Breast epithelium (tissue), 4 donors: ENCODE measurements around the gene SYVN1. TPM values are rescaled to one million over a fixed set of nuclear protein-coding genes. Genes with fewer than 3 reads are reported as not detected.

Source experiments
- DNase-seq, 2 donors: peaks; one replicate each; pipeline ENCODE4 v3.0.0-alpha.2; 2019; ENCODE audit warnings: low spot score in 2 of 2
- H3K27ac ChIP-seq, 2 donors: fragments of 200-600 bp; sonication (generic) in 1 of 2; one replicate each; pipeline ENCODE4 v1.5.1; 2016 to 2019; ENCODE audit warnings: mild to moderate bottlenecking in 1 of 2
- H3K27me3 ChIP-seq, 2 donors: fragments of 200-600 bp; sonication (generic) in 1 of 2; one replicate each; pipeline versions ENCODE4 v1.5.1 to v1.6.0; 2017 to 2019; ENCODE audit warnings: control low read depth in 1 of 2, mild to moderate bottlenecking in 1 of 2
- H3K36me3 ChIP-seq: fragments of 200-600 bp; one replicate; pipeline ENCODE4 v1.5.1; 2019
- H3K4me1 ChIP-seq, 2 donors: fragments of 200-600 bp; sonication (generic); one replicate each; pipeline ENCODE4 v1.5.1; 2016 to 2019; ENCODE audit warnings: control low read depth in 1 of 2
- H3K4me3 ChIP-seq, 3 donors: fragments of 200-600 bp; sonication (generic); 1 replicate in 2 of 3; 2 replicates in 1 of 3; pipeline ENCODE4 v1.5.1; 2016 to 2019; ENCODE audit warnings: mild to moderate bottlenecking in 3 of 3, moderate library complexity in 2 of 3
- H3K9me3 ChIP-seq, 2 donors: fragments of 200-600 bp; sonication (generic) in 1 of 2; one replicate each; pipeline ENCODE4 v1.5.1; 2016 to 2019; ENCODE audit warnings: control low read depth in 1 of 2
- CTCF ChIP-seq, 3 donors: fragments of 450-650 bp; IDR thresholded peaks; one replicate each; pipeline ENCODE4 v1.5.1; 2016 to 2017; ENCODE audit warnings: antibody characterized with exemption in 3 of 3, mild to moderate bottlenecking in 3 of 3, moderate library complexity in 3 of 3
- POLR2A ChIP-seq: fragments of 450-650 bp; IDR thresholded peaks from one replicate; pipeline ENCODE4 v1.6.1; 2016; ENCODE audit warnings: antibody characterized with exemption, mild to moderate bottlenecking, moderate library complexity
- POLR2AphosphoS5 ChIP-seq, 3 donors: sonication (generic); formaldehyde crosslinking; IDR thresholded peaks; one replicate each; pipeline ENCODE4 v1.6.1; 2017; ENCODE audit warnings: antibody characterized with exemption in 3 of 3
- intact Hi-C: fragments of 100-400 bp; cut with DNase I; formaldehyde crosslinking; loops from one replicate; pipeline ENCODE4 v1.15.1; 2023; ENCODE audit warnings: low total_unique reads
- total RNA-seq, 3 donors: library from RNA; depleted of rRNA; stranded (reverse); fragments of >200 nt; gene quantifications; one replicate each; pipeline ENCODE4 v1.1.0, GENCODE V29; 2016

SYVN1 gene
- total RNA-seq, 3 donors from 2014 or later, result 25.8 to 31.7 (median 27.2) TPM

GRCh38 chr11:65085446-65085845 lies 48.9 kb downstream of the SYVN1 start:
- Histone ChIP-seq H3K27me3 (no peaks in the 10 kb centered on the region), H3K9me3 (no peaks in the 10 kb centered on the region), H3K27ac (no peak overlapping the region), H3K36me3 (peaks cover 7% of the 10 kb centered on the region), H3K4me3 (no peak overlapping the region), H3K4me1 (no peaks in the 10 kb centered on the region)
- intact Hi-C loops, result no loop called here
- DNase-seq, result no peak
- no peak for TF ChIP-seq POLR2A
- TF ChIP-seq POLR2AphosphoS5 (IDR thresholded peaks at IDR 0.05), result no peak
- no peak for TF ChIP-seq CTCF (IDR thresholded peaks at IDR 0.05)

DNA sequence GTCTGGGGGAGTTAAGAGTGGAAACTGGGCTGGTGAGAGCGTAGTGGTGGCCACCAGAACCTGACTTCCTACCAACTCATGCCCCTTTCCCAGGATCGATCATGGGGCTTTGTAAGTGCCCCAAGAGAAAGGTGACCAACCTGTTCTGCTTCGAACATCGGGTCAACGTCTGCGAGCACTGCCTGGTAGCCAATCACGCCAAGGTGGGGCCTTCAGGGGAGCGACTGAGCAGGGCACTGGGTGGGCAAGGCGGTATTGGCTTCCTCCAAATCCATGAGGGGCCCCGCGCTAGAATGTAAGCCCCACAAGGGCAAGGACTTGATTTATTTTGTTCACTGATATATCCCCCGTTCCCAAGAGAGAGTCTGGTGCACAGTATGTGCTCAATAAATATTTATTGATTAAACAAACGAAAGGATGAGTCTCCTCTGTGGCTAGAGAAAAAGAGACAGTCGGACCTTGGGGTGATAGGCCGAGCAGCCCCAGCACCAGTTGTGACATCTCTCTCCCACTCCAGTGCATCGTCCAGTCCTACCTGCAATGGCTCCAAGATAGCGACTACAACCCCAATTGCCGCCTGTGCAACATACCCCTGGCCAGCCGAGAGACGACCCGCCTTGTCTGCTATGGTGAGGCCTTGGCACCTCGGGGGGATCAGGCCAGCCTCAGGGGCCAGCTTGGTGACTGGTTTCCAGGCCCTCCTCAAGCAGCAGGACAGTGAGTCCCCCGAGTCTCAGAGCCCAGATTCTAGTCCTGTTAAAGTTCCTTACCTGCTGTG lies 49.5 kb downstream of the SYVN1 start:
- no peaks in the 10 kb centered on the region for H3K27me3 ChIP-seq
- DNase-seq, result no peak
- H3K4me3 ChIP-seq, result peak overlapping the region; percentile 75 to 85 (median 82)
- H3K9me3 ChIP-seq, result no peaks in the 10 kb centered on the region
- H3K36me3 ChIP-seq, result peaks cover 7% of the 10 kb centered on the region
- peak overlapping the region; percentile 97 to 98 for H3K27ac ChIP-seq
- H3K4me1 ChIP-seq, result no peaks in the 10 kb centered on the region
- intact Hi-C loops, result no loop called here
- TF ChIP-seq POLR2A, result no peak
- TF ChIP-seq POLR2AphosphoS5 (IDR thresholded peaks at IDR 0.05), result no peak
- no peak for TF ChIP-seq CTCF (IDR thresholded peaks at IDR 0.05)

DNA sequence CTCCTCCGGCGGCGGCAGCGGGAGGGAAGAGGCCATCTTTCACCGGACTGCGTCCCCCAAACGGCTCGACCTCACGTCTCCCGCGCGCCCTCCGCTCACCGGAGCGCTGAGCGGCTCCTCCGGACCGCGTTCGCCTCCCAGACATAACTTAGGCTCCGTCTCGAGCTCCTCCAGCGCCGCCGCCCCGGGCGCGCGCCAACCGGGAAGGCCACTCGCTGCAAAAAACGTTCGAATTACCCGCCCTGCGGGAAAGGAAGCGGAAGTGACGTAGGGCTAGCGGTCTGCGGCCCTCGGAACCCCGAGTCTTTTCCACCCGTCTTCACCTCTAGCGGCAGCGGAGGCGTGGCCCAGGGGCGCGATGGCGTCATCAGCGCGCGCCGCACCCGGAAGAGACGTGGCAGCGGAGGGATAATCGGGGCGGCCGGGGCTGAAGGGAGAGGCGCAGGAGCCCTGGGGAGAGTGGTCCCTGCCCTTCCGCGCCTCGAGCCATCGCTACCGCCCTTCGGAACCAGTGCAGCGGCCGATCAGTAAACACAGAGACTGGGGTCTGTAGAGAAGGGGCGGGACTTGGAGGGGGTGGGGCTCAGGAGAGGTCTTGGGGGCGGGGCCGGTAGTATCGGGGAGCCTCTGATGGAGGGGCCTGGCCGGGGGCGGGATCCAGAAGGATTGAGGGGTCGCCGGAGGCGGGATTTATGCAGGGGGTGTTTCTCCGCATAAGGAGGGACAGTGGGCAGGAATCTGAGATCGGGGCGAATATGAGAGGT lies 50.3 kb downstream of the SYVN1 start, which contains the start of the genes CDCA5 and ZFPL1:
CDCA5 (minus strand) TSS at position 207 of the 764 bp plus-strand sequence; CDS start at position 145, 62 bp downstream.
ZFPL1 (plus strand) TSS at position 389 of the 764 bp plus-strand sequence. CDS start 477 bp downstream, outside the sequence.
- Histone ChIP-seq H3K4me1 (no peaks in the 10 kb centered on the region), H3K27ac (peak within 1 kb of the TSS; percentile 97 to 98), H3K27me3 (no peaks in the 10 kb centered on the region), H3K36me3 (peaks cover 7% of the 10 kb centered on the region), H3K4me3 (peak within 1 kb of the TSS; percentile 75 to 85 (median 82)), H3K9me3 (no peaks in the 10 kb centered on the region)
- DNase-seq, result peak; percentile 95 to 96
- intact Hi-C loops, result no loop called here
- TF ChIP-seq CTCF (IDR thresholded peaks at IDR 0.05), result peak in 1 of 3 donors; percentile 10
- TF ChIP-seq POLR2A, result peak; percentile 66
- peak; percentile 98 to 99 (median 98) for TF ChIP-seq POLR2AphosphoS5 (IDR thresholded peaks at IDR 0.05)

DNA sequence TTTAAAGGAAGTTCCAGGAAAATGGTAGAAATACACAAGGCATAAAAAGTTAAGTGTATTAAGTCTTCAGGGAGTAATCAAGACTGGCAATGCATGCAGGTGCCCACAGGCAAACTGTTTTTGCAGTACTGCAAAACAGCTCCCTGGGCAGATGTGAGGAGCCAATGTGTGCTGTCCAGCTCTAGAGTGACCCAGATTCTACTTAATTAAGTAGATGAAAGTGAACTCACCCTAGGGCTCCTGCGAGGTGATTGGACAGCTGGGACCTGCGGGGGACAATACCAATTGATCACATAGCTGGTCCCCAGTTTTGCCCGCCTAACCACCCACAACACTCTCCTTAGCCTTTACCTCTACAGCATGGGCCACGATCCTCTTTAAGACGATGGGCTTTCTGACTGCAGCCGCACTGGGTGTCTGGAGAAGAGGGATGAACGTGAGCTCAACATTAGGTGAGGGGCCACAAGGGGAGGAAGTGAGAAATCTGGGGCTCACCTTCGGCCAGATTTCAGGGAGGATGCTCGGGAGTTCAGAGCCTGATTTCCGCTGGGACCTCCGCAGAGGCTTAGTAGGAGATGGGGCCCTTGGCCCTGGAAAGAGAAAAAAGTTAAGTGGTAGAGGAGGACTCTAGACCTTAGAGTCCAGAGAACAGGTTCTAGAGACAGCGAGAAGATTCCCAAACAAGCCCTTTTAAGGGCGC lies 51.0 kb downstream of the SYVN1 start:
- Histone ChIP-seq H3K36me3 (peaks cover 7% of the 10 kb centered on the region), H3K27me3 (no peaks in the 10 kb centered on the region), H3K4me3 (peak overlapping the region; percentile 75 to 85 (median 82)), H3K9me3 (no peaks in the 10 kb centered on the region), H3K4me1 (no peaks in the 10 kb centered on the region), H3K27ac (peak overlapping the region; percentile 97 to 98)
- TF ChIP-seq POLR2AphosphoS5 (IDR thresholded peaks at IDR 0.05) (no peak), CTCF (IDR thresholded peaks at IDR 0.05) (no peak), POLR2A (no peak)
- intact Hi-C loops, result no loop called here
- DNase-seq, result no peak
